ENCODE results near the gene SLC25A10.

The SLC25A10 gene

DNA sequence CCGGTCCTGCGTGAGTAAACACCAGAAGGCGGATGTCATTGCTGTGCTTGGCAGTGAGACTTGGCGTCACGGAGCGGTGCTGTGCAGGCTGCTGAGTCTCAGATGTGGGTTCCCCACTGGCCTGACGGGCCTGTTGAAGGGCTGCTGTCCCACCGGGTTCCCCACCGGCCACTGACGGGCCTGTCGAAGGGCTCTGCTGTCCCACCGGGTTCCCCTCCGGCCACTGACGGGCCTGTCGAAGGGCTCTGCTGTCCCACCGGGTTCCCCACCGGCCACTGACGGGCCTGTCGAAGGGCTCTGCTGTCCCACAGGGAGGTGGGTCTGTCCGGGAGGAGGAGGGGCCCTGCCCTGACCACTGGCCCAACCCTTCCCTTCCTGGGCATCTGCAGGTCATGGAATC is 25.5 kb upstream of the SLC25A10 start:
- in situ Hi-C loops (cut with MboI; ENCODE audit: low sequenced_read_pairs) = no loop called here

GRCh38 chr17:81687770-81688541 is 24.1 kb upstream of the SLC25A10 start:
- in situ Hi-C loops (cut with MboI; ENCODE audit: low sequenced_read_pairs) = no loop called here

DNA sequence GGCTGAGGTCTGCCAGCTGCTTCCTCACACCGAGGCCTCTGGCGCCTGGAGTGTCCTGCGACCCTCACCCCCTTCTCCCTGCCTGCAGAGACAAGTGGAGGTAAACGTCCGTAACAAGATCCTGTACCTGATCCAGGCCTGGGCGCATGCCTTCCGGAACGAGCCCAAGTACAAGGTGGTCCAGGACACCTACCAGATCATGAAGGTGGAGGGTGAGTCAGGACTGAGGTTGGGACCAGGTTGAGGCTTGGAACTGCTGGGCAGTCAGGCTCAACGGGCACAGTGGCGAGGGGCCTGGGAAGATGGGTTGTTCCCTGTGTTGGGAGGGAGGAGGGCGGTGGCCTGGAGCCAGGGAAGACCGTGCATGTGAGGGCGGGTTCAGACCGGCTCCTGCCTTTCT is 23.5 kb upstream of the SLC25A10 start:
- in situ Hi-C loops (cut with MboI; ENCODE audit: low sequenced_read_pairs) = no loop called here

- in situ Hi-C loops (cut with MboI; ENCODE audit: low sequenced_read_pairs) = no loop called here
Measured at GRCh38 chr17:81690066-81690465, 22.0 kb upstream of the SLC25A10 start.

DNA sequence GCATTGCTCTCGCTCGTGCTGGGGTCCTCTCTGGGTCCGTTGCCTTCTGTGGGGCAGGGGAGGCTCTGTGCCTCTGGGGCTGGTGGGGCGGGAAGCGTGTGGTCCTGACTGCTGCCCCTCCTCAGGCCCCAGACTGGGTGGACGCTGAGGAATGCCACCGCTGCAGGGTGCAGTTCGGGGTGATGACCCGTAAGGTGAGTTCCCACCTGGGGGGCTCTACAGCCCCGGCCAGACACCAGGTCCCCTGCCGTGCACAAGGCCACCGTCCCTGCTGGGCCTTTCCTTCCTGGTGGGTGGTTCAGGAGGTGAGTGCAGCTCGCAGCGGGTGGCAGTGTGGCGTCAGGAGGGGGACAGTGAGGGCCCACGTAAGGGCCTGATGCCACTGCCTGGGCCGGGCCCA is 21.5 kb upstream of the SLC25A10 start:
- in situ Hi-C loops (cut with MboI; ENCODE audit: low sequenced_read_pairs) = no loop called here

- in situ Hi-C loops (cut with MboI; ENCODE audit: low sequenced_read_pairs) = no loop called here
Measured at GRCh38 chr17:81691196-81691595, 20.9 kb upstream of the SLC25A10 start.

DNA sequence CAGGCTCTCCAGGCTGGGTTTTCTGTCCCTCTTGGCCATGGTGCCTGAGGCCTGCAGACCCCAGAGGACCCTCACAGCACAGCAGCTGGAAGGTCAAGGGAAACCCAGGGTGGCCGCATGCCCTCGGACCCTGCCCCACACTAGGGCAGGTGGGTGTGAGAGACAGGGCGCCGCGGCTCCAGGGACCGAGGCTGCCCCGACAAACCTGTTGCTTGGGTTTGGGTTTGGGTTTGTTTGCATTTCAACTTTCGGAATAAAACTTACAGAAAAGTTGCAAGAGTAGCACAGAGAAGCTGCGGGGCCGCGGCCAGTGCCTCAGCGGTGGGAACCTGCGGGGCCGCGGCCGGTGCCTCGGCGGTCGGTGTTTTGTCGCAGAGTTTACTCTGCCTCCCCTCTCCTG is 20.5 kb upstream of the SLC25A10 start:
- in situ Hi-C loops (cut with MboI; ENCODE audit: low sequenced_read_pairs) = no loop called here

DNA sequence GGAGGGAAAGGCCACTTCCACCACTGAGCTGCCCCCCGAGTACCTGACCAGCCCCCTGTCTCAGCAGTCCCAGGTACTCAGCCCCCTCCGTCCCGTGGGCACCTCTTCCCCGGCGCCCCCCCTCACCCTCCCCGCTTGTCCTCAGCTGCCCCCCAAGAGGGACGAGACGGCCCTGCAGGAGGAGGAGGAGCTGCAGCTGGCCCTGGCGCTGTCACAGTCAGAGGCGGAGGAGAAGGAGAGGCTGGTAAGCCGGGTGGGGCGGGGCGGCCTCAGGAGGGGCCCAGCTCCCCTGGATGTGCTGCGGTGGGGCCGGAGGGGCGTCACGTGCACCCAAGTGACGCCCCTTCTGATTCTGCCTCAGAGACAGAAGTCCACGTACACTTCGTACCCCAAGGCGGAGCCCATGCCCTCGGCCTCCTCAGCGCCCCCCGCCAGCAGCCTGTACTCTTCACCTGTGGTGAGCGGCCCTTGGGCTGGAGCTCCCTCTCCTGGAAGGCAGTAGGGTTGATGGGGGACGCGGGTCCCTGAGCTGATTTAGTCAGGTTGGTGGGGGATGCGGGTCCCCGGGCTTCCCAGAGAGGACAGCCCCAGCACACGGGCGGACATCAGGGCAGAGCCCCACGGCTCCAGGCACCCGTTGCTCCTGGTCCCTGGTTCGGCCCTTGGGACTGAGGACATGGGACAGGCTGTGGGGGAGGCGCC is 18.4 kb upstream of the SLC25A10 start:
- in situ Hi-C loops (cut with MboI; ENCODE audit: low sequenced_read_pairs) = no loop called here

GRCh38 chr17:81694810-81695209 is 17.3 kb upstream of the SLC25A10 start:
- in situ Hi-C loops (cut with MboI; ENCODE audit: low sequenced_read_pairs) = no loop called here

DNA sequence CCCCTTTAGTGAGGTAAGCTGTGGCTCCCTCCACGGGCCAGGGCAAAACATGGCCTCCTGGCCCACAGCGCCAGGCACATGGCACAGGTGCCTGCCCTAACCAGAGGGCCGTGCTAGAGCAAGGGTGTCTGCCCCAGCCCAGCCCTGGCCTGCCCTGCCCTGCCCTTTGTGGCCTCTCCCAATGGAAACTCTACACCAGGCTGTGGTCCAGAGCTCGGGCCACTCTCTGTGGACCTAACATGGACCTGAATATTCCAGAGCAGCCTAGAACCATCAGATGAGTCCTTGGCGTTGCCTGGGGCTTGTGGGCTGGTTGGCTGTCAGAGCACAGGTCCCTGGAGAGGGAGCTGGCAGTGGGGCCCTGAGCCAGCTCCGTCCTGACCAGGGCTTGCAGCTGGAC is 16.9 kb upstream of the SLC25A10 start:
- in situ Hi-C loops (cut with MboI; ENCODE audit: low sequenced_read_pairs) = no loop called here

GRCh38 chr17:81695801-81696200 is 16.3 kb upstream of the SLC25A10 start:
- in situ Hi-C loops (cut with MboI; ENCODE audit: low sequenced_read_pairs) = no loop called here

- in situ Hi-C loops (cut with MboI; ENCODE audit: low sequenced_read_pairs) = no loop called here
Measured at GRCh38 chr17:81696218-81696941, 15.7 kb upstream of the SLC25A10 start.

GRCh38 chr17:81697261-81698044 is 14.6 kb upstream of the SLC25A10 start:
- in situ Hi-C loops (cut with MboI; ENCODE audit: low sequenced_read_pairs) = no loop called here

GRCh38 chr17:81700353-81701287 is 11.5 kb upstream of the SLC25A10 start:
- in situ Hi-C loops (cut with MboI; ENCODE audit: low sequenced_read_pairs) = no loop called here

DNA sequence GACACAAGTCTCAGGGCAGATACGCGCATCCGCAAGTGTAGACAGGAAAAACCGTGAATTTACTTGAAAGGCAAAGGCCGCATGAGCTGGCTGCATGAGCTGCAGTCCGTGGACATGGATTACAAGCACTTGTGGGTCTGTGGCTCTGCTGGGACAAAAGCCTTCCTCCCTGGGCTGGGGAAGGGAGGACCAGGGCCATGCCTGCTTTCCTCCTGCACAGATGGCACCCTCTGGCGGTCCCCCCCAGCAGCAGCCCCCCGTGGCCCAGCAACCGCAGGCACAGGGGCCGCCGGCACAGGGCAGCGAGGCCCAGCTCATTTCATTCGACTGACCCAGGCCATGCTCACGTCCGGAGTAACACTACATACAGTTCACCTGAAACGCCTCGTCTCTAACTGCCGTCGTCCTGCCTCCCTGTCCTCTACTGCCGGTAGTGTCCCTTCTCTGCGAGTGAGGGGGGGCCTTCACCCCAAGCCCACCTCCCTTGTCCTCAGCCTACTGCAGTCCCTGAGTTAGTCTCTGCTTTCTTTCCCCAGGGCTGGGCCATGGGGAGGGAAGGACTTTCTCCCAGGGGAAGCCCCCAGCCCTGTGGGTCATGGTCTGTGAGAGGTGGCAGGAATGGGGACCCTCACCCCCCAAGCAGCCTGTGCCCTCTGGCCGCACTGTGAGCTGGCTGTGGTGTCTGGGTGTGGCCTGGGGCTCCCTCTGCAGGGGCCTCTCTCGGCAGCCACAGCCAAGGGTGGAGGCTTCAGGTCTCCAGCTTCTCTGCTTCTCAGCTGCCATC is 10.6 kb upstream of the SLC25A10 start:
- in situ Hi-C loops (cut with MboI; ENCODE audit: low sequenced_read_pairs) = no loop called here

GRCh38 chr17:81702934-81703746 is 8.9 kb upstream of the SLC25A10 start, which contains the start of gene MRPL12:
TSS of gene MRPL12 (plus strand) at chr17:81703367. CDS start at chr17:81703502, 135 bp downstream.
- in situ Hi-C loops (cut with MboI; ENCODE audit: low sequenced_read_pairs) = no loop called here

DNA sequence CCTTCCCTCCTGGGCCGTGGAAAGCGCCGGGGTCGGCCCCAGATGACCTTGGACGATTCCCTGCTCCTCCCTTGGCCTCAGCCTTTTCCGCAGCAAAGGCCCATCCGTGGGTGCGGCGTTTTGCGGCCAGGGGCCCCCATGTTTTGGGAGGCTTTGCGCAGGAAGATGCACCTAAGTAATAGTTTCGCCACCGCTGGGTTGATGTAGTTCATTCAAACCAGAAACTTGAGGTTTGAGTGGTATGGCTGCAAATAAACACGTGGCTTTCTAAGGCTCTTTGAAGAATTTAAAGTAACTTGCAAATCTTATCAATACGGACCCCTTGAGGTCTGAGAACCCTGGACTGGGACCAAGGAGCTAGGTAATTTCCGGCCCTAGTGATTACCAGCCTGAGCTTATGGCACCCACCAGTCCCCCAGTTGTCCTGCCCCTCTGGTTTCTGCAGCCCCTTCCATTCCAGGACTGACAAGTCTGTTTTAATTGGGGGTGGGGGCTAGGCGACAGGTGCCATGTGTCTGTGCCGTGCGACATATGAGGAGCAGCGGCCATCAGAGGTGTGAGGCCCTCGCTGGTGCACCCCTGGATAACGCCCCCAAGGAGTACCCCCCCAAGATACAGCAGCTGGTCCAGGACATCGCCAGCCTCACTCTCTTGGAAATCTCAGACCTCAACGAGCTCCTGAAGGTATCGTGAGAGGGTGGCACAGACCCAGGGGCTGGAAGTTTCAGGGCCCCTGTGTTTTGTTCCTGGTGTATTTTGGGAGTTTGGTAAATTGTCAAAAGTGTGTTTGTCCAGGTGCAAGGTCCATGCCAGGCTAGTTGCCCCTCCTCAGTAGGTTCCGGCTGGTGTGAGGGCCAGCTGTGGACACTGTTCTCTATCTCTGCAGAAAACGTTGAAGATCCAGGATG is 8.1 kb upstream of the SLC25A10 start:
- in situ Hi-C loops (cut with MboI; ENCODE audit: low sequenced_read_pairs) = no loop called here
